ENCODE data around the gene SAGE1.
"Not testable (repeated sequence)": the region's sequence is repeated elsewhere in the genome, so short reads cannot be mapped to it uniquely, and the experiment has no call there.

SAGE1 gene

DNA sequence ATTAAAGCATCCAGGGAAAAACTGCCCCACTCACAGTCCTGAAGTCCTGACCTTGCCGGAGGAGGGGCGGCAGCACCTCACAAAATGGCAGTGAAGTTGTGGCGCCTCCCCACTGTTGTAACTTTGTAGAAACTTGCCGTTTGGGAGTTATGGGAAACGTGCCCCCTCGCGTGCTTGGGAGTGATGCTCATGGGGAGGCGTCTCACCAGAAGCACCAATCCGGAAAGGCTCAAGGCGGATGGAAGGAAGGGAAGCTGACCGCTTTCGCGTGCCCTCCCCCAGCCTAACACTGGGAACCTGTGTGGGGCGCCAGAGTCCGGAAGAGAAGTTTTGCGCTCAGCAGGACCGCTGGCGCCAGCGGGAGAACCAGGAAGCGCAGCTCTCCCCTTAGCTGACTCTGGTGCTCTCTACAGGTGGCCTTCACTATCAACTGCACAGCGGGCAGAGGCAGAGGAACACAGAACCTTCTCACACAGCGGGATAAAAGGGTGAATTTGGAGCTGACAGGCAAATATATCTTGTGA, at the start of gene SAGE1, which contains the start of gene CT45A10:
Gene SAGE1 (plus strand): TSS at position 423 of the 524 bp plus-strand sequence. CDS start 2,527 bp downstream, outside the sequence.
Gene CT45A10 (minus strand): TSS at position 151 of the 524 bp plus-strand sequence. CDS start 8,100 bp downstream, outside the sequence.
- H3K4me3 ChIP-seq (ENCODE audit: low read depth, low read length) = no peak within 1 kb of the TSS

DNA sequence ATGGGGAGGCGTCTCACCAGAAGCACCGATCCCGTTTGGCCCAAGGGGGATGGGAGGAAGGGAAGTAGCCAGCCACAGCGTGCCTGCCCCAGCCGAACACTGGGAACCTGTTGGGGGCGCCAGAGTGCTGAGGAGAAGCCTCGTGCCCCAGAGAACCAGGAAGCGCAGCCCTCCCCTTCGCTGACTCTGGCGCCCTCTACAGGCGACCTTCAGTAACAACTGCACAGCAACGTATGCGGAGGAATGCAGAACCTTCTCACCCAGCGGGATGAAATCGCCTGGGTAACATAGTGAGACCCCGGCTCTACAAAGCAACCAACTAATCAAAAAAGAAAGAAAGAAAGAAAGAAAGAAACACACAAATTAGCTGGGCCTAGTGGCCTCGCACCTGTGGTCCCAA, 39.1 kb upstream of the SAGE1 start, which contains the start of gene CT45A8:
Gene CT45A8 (minus strand): TSS at position 101 of the 400 bp plus-strand sequence. CDS start 3,755 bp downstream, outside the sequence.
- H3K4me3 ChIP-seq (ENCODE audit: low read depth, low read length) = not testable (repeated sequence)

- H3K4me3 ChIP-seq (ENCODE audit: low read depth, low read length) = not testable (repeated sequence)
These were observed 21.8 kb upstream of the SAGE1 start, which contains the start of gene CT45A9 for GRCh38 chrX:135871712-135872111. CT45A9 (minus strand) TSS chrX:135871812; CDS start chrX:135868061, 3,751 bp downstream.

GRCh38 chrX:135882741-135883140, 10.8 kb upstream of the SAGE1 start:
- H3K4me3 ChIP-seq (ENCODE audit: low read depth, low read length) = not testable (repeated sequence)

GRCh38 chrX:135888230-135888629, 5.3 kb upstream of the SAGE1 start:
- not testable (repeated sequence) for H3K4me3 ChIP-seq (ENCODE audit: low read depth, low read length)

DNA sequence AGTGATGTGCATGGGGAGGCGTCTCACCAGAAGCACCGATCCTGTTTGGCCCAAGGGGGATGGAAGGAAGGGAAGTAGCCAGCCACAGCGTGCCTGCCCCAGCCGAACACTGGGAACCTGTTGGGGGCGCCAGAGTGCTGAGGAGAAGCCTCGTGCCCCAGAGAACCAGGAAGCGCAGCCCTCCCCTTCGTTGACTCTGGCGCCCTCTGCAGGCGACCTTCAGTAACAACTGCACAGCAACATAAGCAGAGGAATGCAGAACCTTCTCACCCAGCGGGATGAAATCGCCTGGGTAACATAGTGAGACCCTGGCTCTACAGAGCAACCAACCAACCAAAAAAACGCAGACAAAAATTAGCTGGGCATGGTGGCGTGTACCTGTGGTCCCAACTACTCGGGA, 4.5 kb upstream of the SAGE1 start:
- H3K4me3 ChIP-seq (ENCODE audit: low read depth, low read length) = not testable (repeated sequence)

GRCh38 chrX:135890087-135890585, 3.4 kb upstream of the SAGE1 start:
- no peak overlapping the region for H3K4me3 ChIP-seq (ENCODE audit: low read depth, low read length)

DNA sequence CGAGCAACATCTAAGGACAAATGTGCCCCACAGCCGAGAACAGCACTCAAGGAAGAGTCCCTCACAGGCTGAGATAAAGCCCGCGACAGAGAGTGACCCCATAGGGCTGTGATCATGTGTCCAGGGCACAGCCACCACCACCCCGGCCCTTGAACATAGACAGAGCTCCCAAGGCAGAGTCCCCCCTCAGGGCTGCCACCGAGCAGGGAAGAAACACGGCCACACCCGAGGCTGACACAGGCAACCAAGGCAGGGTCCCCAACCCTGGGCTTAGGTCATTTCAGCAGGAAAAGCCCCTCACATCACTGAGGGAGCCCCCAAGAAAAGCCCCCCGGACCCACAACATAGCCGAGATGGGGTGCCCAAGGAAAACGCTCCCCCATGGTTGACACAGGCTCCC, 735 bp upstream of the SAGE1 start:
- no peak overlapping the region for H3K4me3 ChIP-seq (ENCODE audit: low read depth, low read length)

DNA sequence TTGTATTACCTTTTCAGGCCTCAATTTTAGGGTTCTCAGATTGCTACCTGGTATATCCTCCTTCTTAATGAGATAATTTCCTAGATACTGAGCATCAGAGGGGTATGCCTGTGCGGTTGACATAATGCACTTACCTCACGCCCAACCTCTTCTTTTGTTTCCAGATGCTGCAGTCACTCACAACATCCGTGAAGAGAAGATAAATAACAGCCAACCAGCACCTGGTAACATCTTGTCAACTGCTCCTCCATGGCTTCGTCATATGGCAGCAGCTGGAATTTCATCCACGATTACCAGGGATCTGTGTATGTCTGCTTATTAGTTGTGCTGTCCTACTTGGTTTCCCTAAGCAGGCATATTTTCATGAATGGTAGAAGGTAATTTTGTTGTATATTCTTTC, 16.7 kb downstream of the SAGE1 start:
- no peak overlapping the region for H3K4me3 ChIP-seq (ENCODE audit: low read depth, low read length)

- H3K4me3 ChIP-seq (ENCODE audit: low read depth, low read length) = no peak overlapping the region
These were observed 20.9 kb downstream of the SAGE1 start for GRCh38 chrX:135914404-135914803.

- H3K4me3 ChIP-seq (ENCODE audit: low read depth, low read length) = not testable (repeated sequence)
These were observed 27.0 kb downstream of the SAGE1 start for GRCh38 chrX:135920516-135920915.

GRCh38 chrX:135923353-135923752, 29.8 kb downstream of the SAGE1 start:
- H3K4me3 ChIP-seq (ENCODE audit: low read depth, low read length) = no peak overlapping the region

- no peak overlapping the region for H3K4me3 ChIP-seq (ENCODE audit: low read depth, low read length)
These were observed 34.4 kb downstream of the SAGE1 start for GRCh38 chrX:135927897-135928296.

DNA sequence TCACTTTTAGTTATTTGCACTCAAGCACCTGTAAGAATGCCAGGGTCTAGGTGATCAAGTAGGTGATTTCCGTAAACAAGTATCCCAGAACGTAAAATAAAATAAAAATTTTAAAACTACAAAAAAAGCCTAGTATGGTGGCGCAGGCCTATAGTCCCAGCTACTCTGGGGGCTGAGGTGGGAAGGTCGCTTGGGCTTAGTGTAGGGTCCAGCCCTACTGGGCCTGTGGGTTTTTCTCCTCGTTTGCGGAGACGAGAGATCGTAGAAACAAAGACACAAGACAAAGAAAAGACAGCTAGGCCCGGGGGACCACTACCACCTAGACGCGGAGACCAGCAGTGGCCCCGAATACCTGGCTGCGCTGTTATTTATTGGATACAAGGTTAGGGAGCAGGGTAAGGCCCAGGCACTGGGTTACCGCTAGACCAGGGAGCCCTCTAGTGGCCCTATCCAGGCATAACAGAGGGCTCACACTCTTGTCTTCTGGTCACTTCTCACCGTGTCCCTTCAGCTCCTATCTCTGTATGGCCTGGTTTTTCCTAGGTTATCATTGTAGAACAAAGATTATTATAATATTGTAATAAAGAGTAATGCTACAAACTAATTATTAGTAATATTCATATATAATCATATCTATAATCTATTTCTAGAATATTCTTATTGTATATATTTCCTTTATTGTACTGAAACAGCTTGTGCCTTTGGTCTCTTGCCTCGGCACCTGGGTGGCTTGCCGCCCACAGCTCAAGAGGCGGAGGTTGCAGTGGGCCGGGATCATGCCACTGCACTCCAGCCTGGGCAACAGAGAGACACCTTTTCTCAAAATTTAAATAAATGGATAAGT, 38.4 kb downstream of the SAGE1 start:
- no peak overlapping the region for H3K4me3 ChIP-seq (ENCODE audit: low read depth, low read length)

DNA sequence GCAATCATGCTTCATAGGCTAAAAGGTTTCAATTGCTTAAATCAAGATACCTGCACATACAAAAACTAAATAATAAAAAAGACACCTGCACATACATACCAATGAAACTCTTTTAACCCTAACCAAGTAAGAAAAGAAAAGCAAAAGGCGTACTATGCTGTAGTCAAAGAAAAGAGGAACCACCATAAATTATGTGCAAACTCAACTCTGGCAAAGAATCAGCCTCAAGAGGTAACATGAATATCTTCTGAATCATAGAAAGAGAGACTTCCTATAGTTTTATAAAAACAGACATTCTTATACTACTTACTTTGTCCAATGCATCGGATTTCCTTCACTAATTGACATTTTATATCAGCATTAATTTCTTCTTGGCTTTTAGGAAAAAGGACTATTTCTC, 51.0 kb downstream of the SAGE1 start:
- no peak overlapping the region for H3K4me3 ChIP-seq (ENCODE audit: low read depth, low read length)

- no peak overlapping the region for H3K4me3 ChIP-seq (ENCODE audit: low read depth, low read length)
These were observed 57.8 kb downstream of the SAGE1 start for GRCh38 chrX:135951291-135951690.
